ENCODE results near the gene CORO2B. TPM values are rescaled to one million over a fixed set of nuclear protein-coding genes. Genes with fewer than 3 reads are reported as not detected.

Gene CORO2B
- total RNA-seq, 2 donors from 2014 or later: 4.3 to 8.5 TPM

- no peaks in the 10 kb centered on the region for H3K27me3 ChIP-seq (replicated peaks; ENCODE audit: insufficient read depth)
- no peaks in the 10 kb centered on the region for H3K9me3 ChIP-seq
- H3K4me1 ChIP-seq (ENCODE audit: control insufficient read depth in 1 of 2, low read depth in 2 of 2): peaks cover 3 to 17% of the 10 kb centered on the region in 2 donors
- no peak overlapping the region for H3K27ac ChIP-seq
- TF ChIP-seq CTCF (IDR thresholded peaks at IDR 0.05): no peak
- no peak for ATAC-seq (ENCODE audit: insufficient number of reproducible peaks, low FRiP score, low read depth)
- no peak overlapping the region for H3K4me3 ChIP-seq
- no peaks in the 10 kb centered on the region for H3K36me3 ChIP-seq
- no peak for DNase-seq (ENCODE audit: low spot score)
Measured at GRCh38 chr15:68617001-68617400, 38.2 kb downstream of the CORO2B start.

DNA sequence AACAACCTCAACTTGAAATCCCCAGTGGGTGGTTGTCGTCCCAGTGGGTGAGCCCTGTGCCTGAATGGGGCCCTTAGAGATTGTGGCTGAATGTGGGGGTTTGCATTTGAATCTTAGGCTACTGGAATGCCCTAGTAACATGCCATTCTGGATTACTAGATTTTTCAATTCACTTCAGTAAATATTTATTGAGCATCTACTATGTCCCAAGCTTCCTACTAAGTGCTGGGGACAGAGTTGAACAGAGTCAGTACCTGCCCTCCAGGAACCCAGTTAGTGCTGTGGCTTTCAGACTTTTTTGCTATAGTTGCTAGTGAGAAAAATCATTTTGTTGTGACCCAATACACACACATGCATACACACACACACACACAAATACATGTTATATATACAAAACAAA is 39.0 kb downstream of the CORO2B start:
- Histone ChIP-seq H3K36me3 (no peaks in the 10 kb centered on the region), H3K9me3 (no peaks in the 10 kb centered on the region), H3K4me3 (no peak overlapping the region), H3K27me3 (replicated peaks; ENCODE audit: insufficient read depth) (no peaks in the 10 kb centered on the region), H3K4me1 (ENCODE audit: control insufficient read depth in 1 of 2, low read depth in 2 of 2) (peaks cover 3 to 17% of the 10 kb centered on the region in 2 donors), H3K27ac (no peak overlapping the region)
- no peak for DNase-seq (ENCODE audit: low spot score)
- TF ChIP-seq CTCF (IDR thresholded peaks at IDR 0.05): no peak
- no peak for ATAC-seq (ENCODE audit: insufficient number of reproducible peaks, low FRiP score, low read depth)

GRCh38 chr15:68618394-68618793 is 39.6 kb downstream of the CORO2B start:
- TF ChIP-seq CTCF (IDR thresholded peaks at IDR 0.05): no peak

DNA sequence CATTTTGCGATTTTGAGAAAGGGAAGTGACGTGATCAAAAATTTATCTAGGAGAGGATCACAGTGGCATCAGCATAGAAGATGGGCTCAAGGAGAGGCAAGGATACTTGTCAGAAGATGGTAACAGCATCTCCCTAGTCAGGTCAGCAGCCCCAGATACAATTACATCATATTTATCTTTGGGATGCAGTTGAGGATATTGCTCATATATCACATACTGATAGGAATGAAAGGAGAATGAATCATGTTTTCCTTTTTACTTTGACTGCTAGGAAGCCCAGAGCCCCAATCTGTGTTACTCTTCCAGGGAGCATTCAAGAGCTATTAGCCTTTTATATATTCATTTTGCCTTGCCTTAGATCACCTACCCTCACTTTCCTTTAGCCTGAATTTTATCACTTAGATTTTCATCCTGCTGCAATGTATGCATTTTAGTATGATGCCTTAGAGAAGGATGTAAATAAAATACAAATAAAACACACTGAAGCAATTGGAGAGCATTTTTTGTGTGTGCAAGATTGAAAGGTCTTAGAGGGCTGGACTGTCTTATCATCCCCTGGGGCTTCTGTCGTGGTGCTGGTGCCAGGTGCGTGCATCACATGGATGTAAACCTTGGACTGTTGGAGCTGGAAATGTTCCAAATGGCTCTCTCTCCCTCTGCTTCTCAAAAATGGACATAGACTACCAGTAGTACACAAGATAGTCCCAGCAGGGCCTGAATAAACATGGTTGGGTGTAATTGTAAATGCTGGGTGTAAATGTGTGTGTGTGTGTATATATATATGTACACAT is 40.3 kb downstream of the CORO2B start:
- Histone ChIP-seq H3K36me3 (no peaks in the 10 kb centered on the region), H3K27ac (no peak overlapping the region), H3K9me3 (no peaks in the 10 kb centered on the region), H3K4me3 (no peak overlapping the region), H3K4me1 (ENCODE audit: control insufficient read depth in 1 of 2, low read depth in 2 of 2) (peaks cover 3 to 17% of the 10 kb centered on the region in 2 donors), H3K27me3 (replicated peaks; ENCODE audit: insufficient read depth) (no peaks in the 10 kb centered on the region)
- ATAC-seq (ENCODE audit: insufficient number of reproducible peaks, low FRiP score, low read depth): no peak
- no peak for DNase-seq (ENCODE audit: low spot score)
- no peak for TF ChIP-seq CTCF (IDR thresholded peaks at IDR 0.05)

More at GRCh38 chr15:68618394-68618793, 39.6 kb downstream of the CORO2B start:
- ATAC-seq (ENCODE audit: insufficient number of reproducible peaks, low FRiP score, low read depth) (no peak), DNase-seq (ENCODE audit: low spot score) (no peak)
- no peaks in the 10 kb centered on the region for H3K9me3 ChIP-seq
- peaks cover 3 to 17% of the 10 kb centered on the region in 2 donors for H3K4me1 ChIP-seq (ENCODE audit: control insufficient read depth in 1 of 2, low read depth in 2 of 2)
- H3K4me3 ChIP-seq: no peak overlapping the region
- no peaks in the 10 kb centered on the region for H3K36me3 ChIP-seq
- no peak overlapping the region for H3K27ac ChIP-seq
- no peaks in the 10 kb centered on the region for H3K27me3 ChIP-seq (replicated peaks; ENCODE audit: insufficient read depth)

DNA sequence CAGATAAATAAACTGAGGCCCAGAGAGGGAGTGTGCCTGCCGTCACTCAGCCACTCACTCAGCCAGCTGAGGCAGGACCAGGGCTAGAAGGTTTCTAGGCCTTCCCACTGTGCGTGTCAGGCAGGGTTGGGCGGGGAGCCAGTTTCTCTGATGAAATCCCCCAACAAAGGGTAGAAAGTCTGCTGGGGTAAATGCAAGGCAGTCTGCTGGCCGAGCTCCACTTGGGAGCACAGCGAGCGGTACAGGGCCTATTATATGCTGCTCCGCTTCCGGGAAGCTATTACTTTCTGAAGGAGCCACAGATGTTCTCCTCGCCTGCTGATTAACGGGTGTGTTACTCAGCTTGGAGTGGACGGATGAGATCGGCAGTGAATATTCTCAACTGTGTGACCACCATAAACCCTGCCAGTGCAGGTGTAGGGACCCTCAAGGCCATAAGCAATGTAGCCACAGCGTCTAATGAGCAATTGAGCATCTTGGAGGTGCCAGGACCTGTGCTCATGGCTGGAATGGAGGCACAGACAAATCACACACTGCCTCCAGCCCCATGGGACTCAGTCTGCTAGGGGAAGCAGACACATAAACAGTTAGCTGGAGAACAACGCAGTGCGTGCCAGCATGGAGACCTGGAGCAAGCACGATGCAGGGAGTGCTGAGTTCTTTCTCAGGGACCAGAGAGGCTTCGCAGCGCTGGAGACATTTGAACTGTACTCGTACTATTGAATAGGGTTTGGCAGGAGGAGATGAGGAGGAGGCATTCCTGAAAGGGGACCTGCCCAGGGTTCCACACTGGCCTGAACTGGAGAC is 42.1 kb downstream of the CORO2B start:
- no peaks in the 10 kb centered on the region for H3K27me3 ChIP-seq (replicated peaks; ENCODE audit: insufficient read depth)
- H3K9me3 ChIP-seq: no peaks in the 10 kb centered on the region
- H3K4me1 ChIP-seq (ENCODE audit: control insufficient read depth in 1 of 2, low read depth in 2 of 2): peaks cover 3 to 17% of the 10 kb centered on the region in 2 donors
- DNase-seq (ENCODE audit: low spot score): peak; percentile 73
- no peak for TF ChIP-seq CTCF (IDR thresholded peaks at IDR 0.05)
- ATAC-seq (ENCODE audit: insufficient number of reproducible peaks, low FRiP score, low read depth): peak; percentile 50
- no peaks in the 10 kb centered on the region for H3K36me3 ChIP-seq
- H3K4me3 ChIP-seq: peak overlapping the region; percentile 29
- peak overlapping the region; percentile 56 to 75 for H3K27ac ChIP-seq
